ENCODE results near the gene SLC23A3. TPM values are rescaled to one million over a fixed set of nuclear protein-coding genes. Genes with fewer than 3 reads are reported as not detected.

Gene SLC23A3
- total and polyA plus RNA-seq, 2 donors = 0.47 to 2.6 TPM

GRCh38 chr2:219213486-219214071 lies 43.8 kb upstream of the SLC23A3 start:
- Histone ChIP-seq H3K27me3 (ENCODE audit: control insufficient read depth in 2 of 2, insufficient read depth in 1 of 2, low read length in 1 of 2) (peaks cover 0 to 10% of the 10 kb centered on the region in 2 donors), H3K9me3 (ENCODE audit: control insufficient read depth in 2 of 2, insufficient read depth in 1 of 2, low read length in 1 of 2) (peaks cover 0 to 3% of the 10 kb centered on the region in 2 donors), H3K4me3 (ENCODE audit: low read length in 2 of 2) (no peak overlapping the region), H3K4me1 (ENCODE audit: control insufficient read depth in 2 of 2, insufficient read depth in 2 of 2, low read length in 2 of 2) (peaks cover 11 to 39% of the 10 kb centered on the region in 2 donors), H3K36me3 (ENCODE audit: control insufficient read depth in 2 of 2, insufficient read depth in 2 of 2, low read length in 1 of 2) (peaks cover 27 to 29% of the 10 kb centered on the region in 2 donors), H3K27ac (ENCODE audit: low read depth in 1 of 2, low read length in 1 of 2) (no peak overlapping the region)
- 97% methylated on average over 10 of the region's 10 CpGs for WGBS
- no peak for DNase-seq (ENCODE audit: low read depth in 6 of 9, low spot score in 9 of 9)

- 99% methylated on average over 8 of the region's 8 CpGs for WGBS
- no peak for DNase-seq (ENCODE audit: low read depth in 6 of 9, low spot score in 9 of 9)
Measured at GRCh38 chr2:219213026-219213415, 43.2 kb upstream of the SLC23A3 start.

DNA sequence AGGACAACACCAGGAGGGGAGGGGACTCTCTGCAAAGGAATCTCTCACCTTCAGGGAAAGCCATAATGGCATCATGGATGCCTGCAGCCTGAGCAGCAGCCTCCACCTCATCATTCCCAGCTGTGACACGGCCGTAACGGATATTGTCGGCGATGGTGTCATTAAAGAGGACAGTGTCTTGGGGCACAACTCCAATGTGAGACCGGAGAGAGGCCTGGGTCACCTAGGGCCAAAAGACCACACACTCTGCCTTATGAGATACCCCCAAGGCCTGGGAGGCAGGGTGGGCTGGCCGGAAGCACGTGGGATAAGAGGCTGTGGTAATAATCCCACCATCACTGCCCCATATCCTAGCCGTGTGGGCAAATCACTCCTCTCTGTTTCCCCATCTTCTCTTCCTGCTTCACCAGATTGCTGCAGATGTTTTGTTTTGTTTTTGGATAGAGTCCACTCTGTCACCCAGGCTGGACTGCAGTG lies 41.1 kb upstream of the SLC23A3 start:
- WGBS = 93% methylated on average over 9 of the region's 9 CpGs
- peak overlapping the region in 1 of 2 donors; percentile 43 for H3K27ac ChIP-seq (ENCODE audit: low read depth in 1 of 2, low read length in 1 of 2)
- H3K4me3 ChIP-seq (ENCODE audit: low read length in 2 of 2) = no peak overlapping the region
- H3K27me3 ChIP-seq (ENCODE audit: control insufficient read depth in 2 of 2, insufficient read depth in 1 of 2, low read length in 1 of 2) = no peaks in the 10 kb centered on the region
- H3K9me3 ChIP-seq (ENCODE audit: control insufficient read depth in 2 of 2, insufficient read depth in 1 of 2, low read length in 1 of 2) = no peaks in the 10 kb centered on the region
- peaks cover 37 to 38% of the 10 kb centered on the region in 2 donors for H3K36me3 ChIP-seq (ENCODE audit: control insufficient read depth in 2 of 2, insufficient read depth in 2 of 2, low read length in 1 of 2)
- DNase-seq (ENCODE audit: low read depth in 6 of 9, low spot score in 9 of 9) = no peak
- peaks cover 3 to 46% of the 10 kb centered on the region in 2 donors for H3K4me1 ChIP-seq (ENCODE audit: control insufficient read depth in 2 of 2, insufficient read depth in 2 of 2, low read length in 2 of 2)

More at GRCh38 chr2:219213026-219213415, 43.2 kb upstream of the SLC23A3 start:
- Histone ChIP-seq H3K27ac (ENCODE audit: low read depth in 1 of 2, low read length in 1 of 2) (no peak overlapping the region), H3K4me1 (ENCODE audit: control insufficient read depth in 2 of 2, insufficient read depth in 2 of 2, low read length in 2 of 2) (peaks cover 6 to 39% of the 10 kb centered on the region in 2 donors), H3K9me3 (ENCODE audit: control insufficient read depth in 2 of 2, insufficient read depth in 1 of 2, low read length in 1 of 2) (peaks cover 0 to under 1% of the 10 kb centered on the region in 2 donors), H3K4me3 (ENCODE audit: low read length in 2 of 2) (no peak overlapping the region), H3K27me3 (ENCODE audit: control insufficient read depth in 2 of 2, insufficient read depth in 1 of 2, low read length in 1 of 2) (peaks cover 0 to 5% of the 10 kb centered on the region in 2 donors), H3K36me3 (ENCODE audit: control insufficient read depth in 2 of 2, insufficient read depth in 2 of 2, low read length in 1 of 2) (peaks cover 32 to 34% of the 10 kb centered on the region in 2 donors)

DNA sequence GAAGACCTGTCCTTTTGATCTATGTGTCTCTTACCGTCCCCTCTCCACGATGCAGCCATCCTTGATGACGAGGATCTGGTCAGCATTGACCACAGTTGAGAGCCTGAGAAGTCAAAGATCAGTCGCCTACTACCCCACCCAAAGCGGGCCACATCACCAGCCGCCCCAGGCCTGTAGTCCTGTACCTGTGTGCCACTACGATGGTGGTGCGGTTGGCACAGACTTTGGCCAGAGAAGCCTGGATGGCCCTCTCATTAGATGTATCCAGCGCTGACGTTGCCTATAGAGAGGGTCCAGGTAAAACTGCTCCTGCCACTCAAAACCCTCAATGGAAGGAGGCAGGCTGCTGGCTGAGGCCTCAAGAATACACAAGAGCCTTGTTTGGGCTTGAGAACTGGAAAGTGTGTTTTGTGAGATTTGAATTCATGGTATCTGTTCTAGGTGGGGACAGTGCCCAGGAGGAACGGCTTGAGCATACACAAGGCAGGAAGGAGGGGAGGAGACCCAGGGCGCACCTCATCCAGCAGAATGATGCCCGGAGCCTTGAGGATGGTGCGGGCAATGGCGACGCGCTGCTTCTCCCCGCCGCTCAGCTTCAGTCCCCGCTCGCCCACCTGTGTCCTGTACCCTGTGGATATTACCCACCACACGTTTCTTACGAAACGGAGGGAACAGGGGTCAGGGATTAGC lies 40.5 kb upstream of the SLC23A3 start:
- H3K4me1 ChIP-seq (ENCODE audit: control insufficient read depth in 2 of 2, insufficient read depth in 2 of 2, low read length in 2 of 2) = peaks cover 6 to 49% of the 10 kb centered on the region in 2 donors
- H3K27me3 ChIP-seq (ENCODE audit: control insufficient read depth in 2 of 2, insufficient read depth in 1 of 2, low read length in 1 of 2) = no peaks in the 10 kb centered on the region
- no peak overlapping the region for H3K27ac ChIP-seq (ENCODE audit: low read depth in 1 of 2, low read length in 1 of 2)
- H3K36me3 ChIP-seq (ENCODE audit: control insufficient read depth in 2 of 2, insufficient read depth in 2 of 2, low read length in 1 of 2) = peaks cover 35 to 38% of the 10 kb centered on the region in 2 donors
- DNase-seq (ENCODE audit: low read depth in 6 of 9, low spot score in 9 of 9) = no peak
- H3K4me3 ChIP-seq (ENCODE audit: low read length in 2 of 2) = no peak overlapping the region
- H3K9me3 ChIP-seq (ENCODE audit: control insufficient read depth in 2 of 2, insufficient read depth in 1 of 2, low read length in 1 of 2) = no peaks in the 10 kb centered on the region
- WGBS = 97% methylated on average over 24 of the region's 24 CpGs

- H3K4me3 ChIP-seq (ENCODE audit: low read length in 2 of 2) = no peak overlapping the region
- no peak for DNase-seq (ENCODE audit: low read depth in 6 of 9, low spot score in 9 of 9)
- H3K4me1 ChIP-seq (ENCODE audit: control insufficient read depth in 2 of 2, insufficient read depth in 2 of 2, low read length in 2 of 2) = peaks cover 6 to 49% of the 10 kb centered on the region in 2 donors
- 41% methylated on average over 18 of the region's 18 CpGs for WGBS
- H3K27me3 ChIP-seq (ENCODE audit: control insufficient read depth in 2 of 2, insufficient read depth in 1 of 2, low read length in 1 of 2) = no peaks in the 10 kb centered on the region
- peaks cover 33 to 38% of the 10 kb centered on the region in 2 donors for H3K36me3 ChIP-seq (ENCODE audit: control insufficient read depth in 2 of 2, insufficient read depth in 2 of 2, low read length in 1 of 2)
- H3K27ac ChIP-seq (ENCODE audit: low read depth in 1 of 2, low read length in 1 of 2) = peak overlapping the region in 1 of 2 donors; percentile 55
- peaks cover 0 to under 1% of the 10 kb centered on the region in 2 donors for H3K9me3 ChIP-seq (ENCODE audit: control insufficient read depth in 2 of 2, insufficient read depth in 1 of 2, low read length in 1 of 2)
Measured at GRCh38 chr2:219209236-219210195, 39.7 kb upstream of the SLC23A3 start.

- H3K4me3 ChIP-seq (ENCODE audit: low read length in 2 of 2) = no peak overlapping the region
- no peak for DNase-seq (ENCODE audit: low read depth in 6 of 9, low spot score in 9 of 9)
- H3K4me1 ChIP-seq (ENCODE audit: control insufficient read depth in 2 of 2, insufficient read depth in 2 of 2, low read length in 2 of 2) = peaks cover 6 to 49% of the 10 kb centered on the region in 2 donors
- H3K36me3 ChIP-seq (ENCODE audit: control insufficient read depth in 2 of 2, insufficient read depth in 2 of 2, low read length in 1 of 2) = peaks cover 28 to 38% of the 10 kb centered on the region in 2 donors
- peaks cover 0 to 3% of the 10 kb centered on the region in 2 donors for H3K9me3 ChIP-seq (ENCODE audit: control insufficient read depth in 2 of 2, insufficient read depth in 1 of 2, low read length in 1 of 2)
- 88% methylated on average over 17 of the region's 17 CpGs for WGBS
- H3K27ac ChIP-seq (ENCODE audit: low read depth in 1 of 2, low read length in 1 of 2) = peak overlapping the region in 1 of 2 donors; percentile 66
- H3K27me3 ChIP-seq (ENCODE audit: control insufficient read depth in 2 of 2, insufficient read depth in 1 of 2, low read length in 1 of 2) = no peaks in the 10 kb centered on the region
Measured at GRCh38 chr2:219207884-219208740, 38.3 kb upstream of the SLC23A3 start.

- Histone ChIP-seq H3K4me3 (ENCODE audit: low read length in 2 of 2) (peak overlapping the region; percentile 72 to 76), H3K9me3 (ENCODE audit: control insufficient read depth in 2 of 2, insufficient read depth in 1 of 2, low read length in 1 of 2) (peaks cover 0 to 3% of the 10 kb centered on the region in 2 donors), H3K27ac (ENCODE audit: low read depth in 1 of 2, low read length in 1 of 2) (peak overlapping the region; percentile 66 to 92), H3K27me3 (ENCODE audit: control insufficient read depth in 2 of 2, insufficient read depth in 1 of 2, low read length in 1 of 2) (no peaks in the 10 kb centered on the region), H3K36me3 (ENCODE audit: control insufficient read depth in 2 of 2, insufficient read depth in 2 of 2, low read length in 1 of 2) (peaks cover 28 to 34% of the 10 kb centered on the region in 2 donors), H3K4me1 (ENCODE audit: control insufficient read depth in 2 of 2, insufficient read depth in 2 of 2, low read length in 2 of 2) (peaks cover 6 to 49% of the 10 kb centered on the region in 2 donors)
- DNase-seq (ENCODE audit: low read depth in 6 of 9, low spot score in 9 of 9) = no peak
- WGBS = 32% methylated on average over 22 of the region's 22 CpGs
Measured at GRCh38 chr2:219207134-219207883, 37.5 kb upstream of the SLC23A3 start.

Measured in thymus (tissue), 11 donors.